DOHH2 (cell line): ENCODE measurements around the gene ANO6.

Source experiments
- H3F3A ChIP-seq: fragments of 200-600 bp; sonication (generic), shearing (Covaris generic); 2 replicates; pipeline ENCODE4 v1.6.0; 2016; ENCODE audit warnings: antibody characterized with exemption, mild to moderate bottlenecking; ENCODE audit not compliant: control insufficient read depth, insufficient read depth
- H3K27ac ChIP-seq: fragments of 200-600 bp; sonication (generic); 2 replicates; pipeline ENCODE4 v1.5.1; 2014; ENCODE audit warnings: low read depth, mild to moderate bottlenecking, low read length, moderate library complexity
- H3K27me3 ChIP-seq: fragments of 200-600 bp; sonication (generic); 2 replicates; pipeline ENCODE4 v1.6.1; 2014; ENCODE audit warnings: mild to moderate bottlenecking, low read length, mixed read lengths; ENCODE audit not compliant: control insufficient read depth
- H3K36me3 ChIP-seq: fragments of 200-600 bp; sonication (generic); 2 replicates; pipeline ENCODE4 v1.6.1; 2014; ENCODE audit warnings: mild to moderate bottlenecking, low read length, moderate library complexity, mixed read lengths; ENCODE audit not compliant: control insufficient read depth
- H3K4me1 ChIP-seq: fragments of 200-600 bp; sonication (generic); 2 replicates; pipeline ENCODE4 v1.6.1; 2014; ENCODE audit warnings: mild to moderate bottlenecking, low read length, mixed read lengths; ENCODE audit not compliant: control insufficient read depth
- H3K4me2 ChIP-seq: fragments of 200-600 bp; sonication (generic); 2 replicates; pipeline ENCODE4 v1.6.0; 2014; ENCODE audit warnings: mild to moderate bottlenecking, low read length, moderate library complexity
- H3K4me3 ChIP-seq: fragments of 200-600 bp; sonication (generic); 2 replicates; pipeline ENCODE4 v1.5.1; 2014; ENCODE audit warnings: mild to moderate bottlenecking, low read length, mixed read lengths
- H3K79me2 ChIP-seq: fragments of 200-600 bp; sonication (generic); 2 replicates; pipeline ENCODE4 v1.6.1; 2014; ENCODE audit warnings: mild to moderate bottlenecking, low read length, mixed read lengths; ENCODE audit not compliant: control insufficient read depth
- H3K9me2 ChIP-seq: fragments of 200-600 bp; sonication (generic); replicated peaks from 2 replicates; pipeline ENCODE4 v1.6.1; 2014; ENCODE audit warnings: mild to moderate bottlenecking, low read length, mixed read lengths; ENCODE audit not compliant: control insufficient read depth
- H3K9me3 ChIP-seq: fragments of 200-600 bp; sonication (generic); 2 replicates; pipeline ENCODE4 v1.6.1; 2014; ENCODE audit warnings: antibody characterized with exemption, low read length, mixed read lengths; ENCODE audit not compliant: control insufficient read depth, insufficient read depth
- H4K20me1 ChIP-seq: fragments of 200-600 bp; sonication (generic); 2 replicates; pipeline ENCODE4 v1.6.0; 2014; ENCODE audit warnings: low read depth, mild to moderate bottlenecking, antibody characterized with exemption, low read length, moderate library complexity; ENCODE audit not compliant: control insufficient read depth, insufficient read depth
- EZH2phosphoT487 ChIP-seq: fragments of 200-600 bp; sonication (generic); IDR thresholded peaks from 2 replicates; pipeline ENCODE4 v1.6.1; 2017; ENCODE audit warnings: borderline replicate concordance, mild to moderate bottlenecking, antibody characterized with exemption, low read length, moderate library complexity, mixed read lengths
- TF ChIP-seq, protein P1 (sequence below): fragments of 200-600 bp; sonication (generic); IDR thresholded peaks from one replicate; pipeline ENCODE4 v1.5.1; 2014; ENCODE audit warnings: antibody characterized with exemption, mild to moderate bottlenecking, low read depth, low read length; ENCODE audit not compliant: poor library complexity, severe bottlenecking

ANO6 gene

GRCh38 chr12:45183246-45183645 is 32.6 kb upstream of the ANO6 start:
- no peak overlapping the region for H3K27ac ChIP-seq
- H3K4me1 ChIP-seq = peaks cover 31% of the 10 kb centered on the region
- H3K4me3 ChIP-seq = no peak overlapping the region
- no peaks in the 10 kb centered on the region for H3K79me2 ChIP-seq
- H3K27me3 ChIP-seq = no peaks in the 10 kb centered on the region
- H3K9me3 ChIP-seq = peaks cover 8% of the 10 kb centered on the region; the same call in 1 of the 2 replicates
- no peaks in the 10 kb centered on the region for H3K36me3 ChIP-seq
- H3K9me2 ChIP-seq = no peaks in the 10 kb centered on the region
- H4K20me1 ChIP-seq = no peaks in the 10 kb centered on the region
- H3K4me2 ChIP-seq = no peak overlapping the region
- no peak for TF ChIP-seq EZH2phosphoT487
- TF ChIP-seq, protein P1, sequence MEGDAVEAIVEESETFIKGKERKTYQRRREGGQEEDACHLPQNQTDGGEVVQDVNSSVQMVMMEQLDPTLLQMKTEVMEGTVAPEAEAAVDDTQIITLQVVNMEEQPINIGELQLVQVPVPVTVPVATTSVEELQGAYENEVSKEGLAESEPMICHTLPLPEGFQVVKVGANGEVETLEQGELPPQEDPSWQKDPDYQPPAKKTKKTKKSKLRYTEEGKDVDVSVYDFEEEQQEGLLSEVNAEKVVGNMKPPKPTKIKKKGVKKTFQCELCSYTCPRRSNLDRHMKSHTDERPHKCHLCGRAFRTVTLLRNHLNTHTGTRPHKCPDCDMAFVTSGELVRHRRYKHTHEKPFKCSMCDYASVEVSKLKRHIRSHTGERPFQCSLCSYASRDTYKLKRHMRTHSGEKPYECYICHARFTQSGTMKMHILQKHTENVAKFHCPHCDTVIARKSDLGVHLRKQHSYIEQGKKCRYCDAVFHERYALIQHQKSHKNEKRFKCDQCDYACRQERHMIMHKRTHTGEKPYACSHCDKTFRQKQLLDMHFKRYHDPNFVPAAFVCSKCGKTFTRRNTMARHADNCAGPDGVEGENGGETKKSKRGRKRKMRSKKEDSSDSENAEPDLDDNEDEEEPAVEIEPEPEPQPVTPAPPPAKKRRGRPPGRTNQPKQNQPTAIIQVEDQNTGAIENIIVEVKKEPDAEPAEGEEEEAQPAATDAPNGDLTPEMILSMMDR = peak; percentile 44
- peaks cover 7% of the 10 kb centered on the region; the same call in 1 of the 2 replicates for H3F3A ChIP-seq

DNA sequence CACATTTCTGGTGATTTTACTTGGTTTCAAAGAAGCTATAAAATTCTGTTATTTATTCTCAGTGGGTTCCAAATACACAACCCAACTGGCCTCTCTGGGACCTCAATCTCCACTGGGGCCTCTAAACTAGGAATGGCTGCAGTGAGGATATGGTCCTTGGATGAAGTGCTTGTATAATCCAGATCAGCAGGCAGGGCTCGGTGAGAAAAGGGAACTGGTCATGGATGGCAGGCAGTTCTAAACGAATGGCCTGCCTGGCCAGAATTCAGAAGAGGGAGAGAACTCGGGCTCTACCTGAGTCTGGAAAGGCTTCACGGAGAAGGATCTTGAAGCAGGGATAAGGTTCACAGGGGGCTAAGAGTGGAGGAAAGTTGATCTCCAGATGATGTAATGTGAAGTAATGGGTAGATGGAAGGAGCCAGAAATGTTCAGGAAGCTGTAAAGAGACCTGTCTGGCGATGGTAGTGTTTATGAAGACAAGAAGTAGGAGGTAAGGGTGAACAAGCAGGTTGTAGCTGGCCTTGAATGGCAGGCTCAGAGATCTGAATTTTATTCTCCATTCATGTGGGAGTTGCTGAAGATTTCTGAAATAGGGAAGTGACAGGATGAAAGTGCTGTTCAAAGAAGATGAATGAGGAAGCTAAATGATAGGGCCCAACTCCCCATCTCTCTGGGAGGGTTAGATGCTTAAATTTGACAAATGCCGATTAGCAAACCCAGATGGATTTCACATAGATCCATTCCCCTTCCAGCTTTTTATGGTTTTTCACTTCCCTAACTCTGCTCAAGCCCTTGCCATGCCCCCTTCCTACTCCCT is 31.5 kb upstream of the ANO6 start:
- no peaks in the 10 kb centered on the region for H3K9me3 ChIP-seq
- no peaks in the 10 kb centered on the region for H4K20me1 ChIP-seq
- H3K4me3 ChIP-seq = no peak overlapping the region
- no peak overlapping the region for H3K27ac ChIP-seq
- no peaks in the 10 kb centered on the region for H3K9me2 ChIP-seq
- TF ChIP-seq, protein P1 = no peak
- TF ChIP-seq EZH2phosphoT487 = no peak
- H3K27me3 ChIP-seq = no peaks in the 10 kb centered on the region
- peaks cover 31% of the 10 kb centered on the region for H3K4me1 ChIP-seq
- peaks cover 7% of the 10 kb centered on the region; the same call in 1 of the 2 replicates for H3F3A ChIP-seq
- peak overlapping the region; percentile 19; the same call in 1 of the 2 replicates for H3K4me2 ChIP-seq
- H3K36me3 ChIP-seq = no peaks in the 10 kb centered on the region
- H3K79me2 ChIP-seq = no peaks in the 10 kb centered on the region

DNA sequence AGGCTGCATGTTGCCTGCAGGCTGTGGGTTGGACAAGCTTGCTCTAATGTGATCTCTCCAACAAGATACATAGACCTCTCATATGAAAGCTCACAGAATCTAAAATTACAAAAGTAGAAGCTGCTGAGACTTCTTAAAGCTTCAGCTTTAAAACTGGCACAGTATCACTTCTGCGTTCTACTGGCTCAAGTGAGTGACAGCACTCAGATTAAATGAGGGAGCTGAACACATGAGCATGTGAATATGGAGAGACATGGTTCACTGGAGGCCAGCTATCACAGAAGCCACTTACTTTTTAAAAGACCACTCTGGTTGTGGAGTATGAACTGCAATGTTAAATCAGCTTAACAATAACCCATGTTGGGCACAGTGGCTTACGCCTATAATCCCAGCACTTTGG is 29.1 kb upstream of the ANO6 start:
- Histone ChIP-seq H3K36me3 (no peaks in the 10 kb centered on the region), H3K9me3 (no peaks in the 10 kb centered on the region), H3K4me1 (peaks cover 31% of the 10 kb centered on the region), H4K20me1 (no peaks in the 10 kb centered on the region), H3K79me2 (no peaks in the 10 kb centered on the region), H3K27me3 (no peaks in the 10 kb centered on the region), H3F3A (peaks cover 7% of the 10 kb centered on the region; the same call in 1 of the 2 replicates), H3K9me2 (no peaks in the 10 kb centered on the region), H3K4me2 (no peak overlapping the region), H3K27ac (no peak overlapping the region), H3K4me3 (no peak overlapping the region)
- TF ChIP-seq, protein P1 = no peak
- TF ChIP-seq EZH2phosphoT487 = no peak
